ENCODE data around the gene HMGA1. TPM values are rescaled to one million over a fixed set of nuclear protein-coding genes. Genes with fewer than 3 reads are reported as not detected.
A peak's percentile ranks its signal among the peaks of the same experiment; 100 is the strongest.

HMGA1 gene
- total RNA-seq, 1 experiment from 2014 or later = 2,446 TPM

DNA sequence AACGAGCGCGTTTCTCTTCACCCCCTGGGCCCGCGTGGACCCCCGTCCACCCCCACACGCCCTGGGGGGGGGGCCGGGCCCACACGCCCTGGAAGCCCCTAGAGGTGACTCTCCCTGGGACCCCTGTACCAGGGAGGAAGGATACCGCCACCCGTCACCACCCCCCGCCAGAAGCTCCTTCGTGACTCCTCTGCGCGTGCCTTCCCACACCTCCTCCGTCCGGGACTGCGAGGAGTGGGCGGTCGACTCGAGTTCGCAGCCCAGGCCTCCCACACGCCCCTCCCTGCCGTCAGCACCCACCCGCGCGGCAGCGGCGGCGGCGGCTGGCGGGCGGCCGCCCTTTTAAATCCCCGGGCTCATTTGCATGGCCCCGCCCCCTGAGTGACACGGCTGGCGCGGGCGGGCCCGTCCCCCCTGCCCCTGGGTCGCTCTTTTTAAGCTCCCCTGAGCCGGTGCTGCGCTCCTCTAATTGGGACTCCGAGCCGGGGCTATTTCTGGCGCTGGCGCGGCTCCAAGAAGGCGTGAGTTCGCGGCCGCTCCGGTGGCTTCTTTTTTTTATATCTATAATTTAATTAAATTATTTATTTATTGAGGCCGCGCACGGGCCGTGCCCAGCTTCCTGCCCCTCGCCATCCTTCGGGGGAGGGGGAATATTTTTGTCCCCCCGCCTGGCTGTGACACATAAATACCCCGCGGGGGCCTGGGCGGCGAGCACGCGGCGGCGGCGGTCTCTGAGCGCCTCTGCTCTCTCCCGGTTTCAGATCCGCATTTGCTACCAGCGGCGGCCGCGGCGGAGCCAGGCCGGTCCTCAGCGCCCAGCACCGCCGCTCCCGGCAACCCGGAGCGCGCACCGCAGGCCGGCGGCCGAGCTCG is at the start of gene HMGA1 (continued):
- TF ChIP-seq, protein P1, sequence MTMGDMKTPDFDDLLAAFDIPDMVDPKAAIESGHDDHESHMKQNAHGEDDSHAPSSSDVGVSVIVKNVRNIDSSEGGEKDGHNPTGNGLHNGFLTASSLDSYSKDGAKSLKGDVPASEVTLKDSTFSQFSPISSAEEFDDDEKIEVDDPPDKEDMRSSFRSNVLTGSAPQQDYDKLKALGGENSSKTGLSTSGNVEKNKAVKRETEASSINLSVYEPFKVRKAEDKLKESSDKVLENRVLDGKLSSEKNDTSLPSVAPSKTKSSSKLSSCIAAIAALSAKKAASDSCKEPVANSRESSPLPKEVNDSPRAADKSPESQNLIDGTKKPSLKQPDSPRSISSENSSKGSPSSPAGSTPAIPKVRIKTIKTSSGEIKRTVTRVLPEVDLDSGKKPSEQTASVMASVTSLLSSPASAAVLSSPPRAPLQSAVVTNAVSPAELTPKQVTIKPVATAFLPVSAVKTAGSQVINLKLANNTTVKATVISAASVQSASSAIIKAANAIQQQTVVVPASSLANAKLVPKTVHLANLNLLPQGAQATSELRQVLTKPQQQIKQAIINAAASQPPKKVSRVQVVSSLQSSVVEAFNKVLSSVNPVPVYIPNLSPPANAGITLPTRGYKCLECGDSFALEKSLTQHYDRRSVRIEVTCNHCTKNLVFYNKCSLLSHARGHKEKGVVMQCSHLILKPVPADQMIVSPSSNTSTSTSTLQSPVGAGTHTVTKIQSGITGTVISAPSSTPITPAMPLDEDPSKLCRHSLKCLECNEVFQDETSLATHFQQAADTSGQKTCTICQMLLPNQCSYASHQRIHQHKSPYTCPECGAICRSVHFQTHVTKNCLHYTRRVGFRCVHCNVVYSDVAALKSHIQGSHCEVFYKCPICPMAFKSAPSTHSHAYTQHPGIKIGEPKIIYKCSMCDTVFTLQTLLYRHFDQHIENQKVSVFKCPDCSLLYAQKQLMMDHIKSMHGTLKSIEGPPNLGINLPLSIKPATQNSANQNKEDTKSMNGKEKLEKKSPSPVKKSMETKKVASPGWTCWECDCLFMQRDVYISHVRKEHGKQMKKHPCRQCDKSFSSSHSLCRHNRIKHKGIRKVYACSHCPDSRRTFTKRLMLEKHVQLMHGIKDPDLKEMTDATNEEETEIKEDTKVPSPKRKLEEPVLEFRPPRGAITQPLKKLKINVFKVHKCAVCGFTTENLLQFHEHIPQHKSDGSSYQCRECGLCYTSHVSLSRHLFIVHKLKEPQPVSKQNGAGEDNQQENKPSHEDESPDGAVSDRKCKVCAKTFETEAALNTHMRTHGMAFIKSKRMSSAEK (CRISPR knock-in tag; IDR thresholded peaks at IDR 0.05; ENCODE audit: borderline replicate concordance) = no peak; the same call in 1 of the 2 replicates
- peak; percentile 67; the same call in 1 of the 2 replicates for TF ChIP-seq JUN (CRISPR knock-in tag; IDR thresholded peaks at IDR 0.05)
- TF ChIP-seq HMGA2 (CRISPR knock-in tag; IDR thresholded peaks at IDR 0.05) = no peak
- TF ChIP-seq E2F4 (CRISPR knock-in tag; IDR thresholded peaks at IDR 0.05; ENCODE audit: borderline replicate concordance, low read depth) = peak; percentile 73; the same call in 1 of the 2 replicates
- TF ChIP-seq NR3C1 (CRISPR knock-in tag; conservative IDR thresholded peaks at IDR 0.05; ENCODE audit: low read depth) = no peak
- no peak for TF ChIP-seq SOX15 (CRISPR knock-in tag; IDR thresholded peaks at IDR 0.05)
- TF ChIP-seq ZNF121 (CRISPR knock-in tag; IDR thresholded peaks at IDR 0.05) = no peak
- TF ChIP-seq, protein P2, sequence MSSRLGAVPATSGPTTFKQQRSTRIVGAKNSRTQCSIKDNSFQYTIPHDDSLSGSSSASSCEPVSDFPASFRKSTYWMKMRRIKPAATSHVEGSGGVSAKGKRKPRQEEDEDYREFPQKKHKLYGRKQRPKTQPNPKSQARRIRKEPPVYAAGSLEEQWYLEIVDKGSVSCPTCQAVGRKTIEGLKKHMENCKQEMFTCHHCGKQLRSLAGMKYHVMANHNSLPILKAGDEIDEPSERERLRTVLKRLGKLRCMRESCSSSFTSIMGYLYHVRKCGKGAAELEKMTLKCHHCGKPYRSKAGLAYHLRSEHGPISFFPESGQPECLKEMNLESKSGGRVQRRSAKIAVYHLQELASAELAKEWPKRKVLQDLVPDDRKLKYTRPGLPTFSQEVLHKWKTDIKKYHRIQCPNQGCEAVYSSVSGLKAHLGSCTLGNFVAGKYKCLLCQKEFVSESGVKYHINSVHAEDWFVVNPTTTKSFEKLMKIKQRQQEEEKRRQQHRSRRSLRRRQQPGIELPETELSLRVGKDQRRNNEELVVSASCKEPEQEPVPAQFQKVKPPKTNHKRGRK (CRISPR knock-in tag; IDR thresholded peaks at IDR 0.05; ENCODE audit: borderline replicate concordance) = no peak
- no peak for TF ChIP-seq IRF2 (CRISPR knock-in tag; IDR thresholded peaks at IDR 0.05; ENCODE audit: borderline replicate concordance, low read depth)
- no peak for TF ChIP-seq GRHL2 (CRISPR knock-in tag; IDR thresholded peaks at IDR 0.05; ENCODE audit: insufficient replicate concordance, severe bottlenecking)
- peak; percentile 64; the same call in 1 of the 2 replicates for TF ChIP-seq ZNF232 (CRISPR knock-in tag; IDR thresholded peaks at IDR 0.05)
- TF ChIP-seq ZNF425 (CRISPR knock-in tag; conservative IDR thresholded peaks at IDR 0.05) = 0 out of 2 replicates have a peak, but pooled peaks have one; percentile 64
- no peak for TF ChIP-seq MXD4 (CRISPR knock-in tag; IDR thresholded peaks at IDR 0.05; ENCODE audit: borderline replicate concordance)
- peak; percentile 89 for TF ChIP-seq MYBL2 (CRISPR knock-in tag; IDR thresholded peaks at IDR 0.05)
- TF ChIP-seq ETV6 (CRISPR knock-in tag; IDR thresholded peaks at IDR 0.05) = peak; percentile 83
- TF ChIP-seq E2F5 (CRISPR knock-in tag; IDR thresholded peaks at IDR 0.05) = peak; percentile 86
- peak; percentile 74; the same call in 1 of the 2 replicates for TF ChIP-seq RORB (CRISPR knock-in tag; IDR thresholded peaks at IDR 0.05)
- peak; percentile 70 for TF ChIP-seq FOXK1 (CRISPR knock-in tag; IDR thresholded peaks at IDR 0.05)
- no peak for TF ChIP-seq TEAD4 (CRISPR knock-in tag; IDR thresholded peaks at IDR 0.05)
- no peak for TF ChIP-seq ZNF219 (CRISPR knock-in tag; IDR thresholded peaks at IDR 0.05; ENCODE audit: borderline replicate concordance)
- TF ChIP-seq ZMAT4 (CRISPR knock-in tag; IDR thresholded peaks at IDR 0.05) = peak; percentile 91
- TF ChIP-seq, protein P3, sequence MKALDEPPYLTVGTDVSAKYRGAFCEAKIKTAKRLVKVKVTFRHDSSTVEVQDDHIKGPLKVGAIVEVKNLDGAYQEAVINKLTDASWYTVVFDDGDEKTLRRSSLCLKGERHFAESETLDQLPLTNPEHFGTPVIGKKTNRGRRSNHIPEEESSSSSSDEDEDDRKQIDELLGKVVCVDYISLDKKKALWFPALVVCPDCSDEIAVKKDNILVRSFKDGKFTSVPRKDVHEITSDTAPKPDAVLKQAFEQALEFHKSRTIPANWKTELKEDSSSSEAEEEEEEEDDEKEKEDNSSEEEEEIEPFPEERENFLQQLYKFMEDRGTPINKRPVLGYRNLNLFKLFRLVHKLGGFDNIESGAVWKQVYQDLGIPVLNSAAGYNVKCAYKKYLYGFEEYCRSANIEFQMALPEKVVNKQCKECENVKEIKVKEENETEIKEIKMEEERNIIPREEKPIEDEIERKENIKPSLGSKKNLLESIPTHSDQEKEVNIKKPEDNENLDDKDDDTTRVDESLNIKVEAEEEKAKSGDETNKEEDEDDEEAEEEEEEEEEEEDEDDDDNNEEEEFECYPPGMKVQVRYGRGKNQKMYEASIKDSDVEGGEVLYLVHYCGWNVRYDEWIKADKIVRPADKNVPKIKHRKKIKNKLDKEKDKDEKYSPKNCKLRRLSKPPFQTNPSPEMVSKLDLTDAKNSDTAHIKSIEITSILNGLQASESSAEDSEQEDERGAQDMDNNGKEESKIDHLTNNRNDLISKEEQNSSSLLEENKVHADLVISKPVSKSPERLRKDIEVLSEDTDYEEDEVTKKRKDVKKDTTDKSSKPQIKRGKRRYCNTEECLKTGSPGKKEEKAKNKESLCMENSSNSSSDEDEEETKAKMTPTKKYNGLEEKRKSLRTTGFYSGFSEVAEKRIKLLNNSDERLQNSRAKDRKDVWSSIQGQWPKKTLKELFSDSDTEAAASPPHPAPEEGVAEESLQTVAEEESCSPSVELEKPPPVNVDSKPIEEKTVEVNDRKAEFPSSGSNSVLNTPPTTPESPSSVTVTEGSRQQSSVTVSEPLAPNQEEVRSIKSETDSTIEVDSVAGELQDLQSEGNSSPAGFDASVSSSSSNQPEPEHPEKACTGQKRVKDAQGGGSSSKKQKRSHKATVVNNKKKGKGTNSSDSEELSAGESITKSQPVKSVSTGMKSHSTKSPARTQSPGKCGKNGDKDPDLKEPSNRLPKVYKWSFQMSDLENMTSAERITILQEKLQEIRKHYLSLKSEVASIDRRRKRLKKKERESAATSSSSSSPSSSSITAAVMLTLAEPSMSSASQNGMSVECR (CRISPR knock-in tag; IDR thresholded peaks at IDR 0.05; ENCODE audit: borderline replicate concordance) = no peak

All from WTC11 (cell line).